Measurements from ENCODE around the gene RBMX. TPM values are rescaled to one million over a fixed set of nuclear protein-coding genes. Genes with fewer than 3 reads are reported as not detected.

The RBMX gene
- total RNA-seq, 1 experiment from 2014 or later: 414 TPM

DNA sequence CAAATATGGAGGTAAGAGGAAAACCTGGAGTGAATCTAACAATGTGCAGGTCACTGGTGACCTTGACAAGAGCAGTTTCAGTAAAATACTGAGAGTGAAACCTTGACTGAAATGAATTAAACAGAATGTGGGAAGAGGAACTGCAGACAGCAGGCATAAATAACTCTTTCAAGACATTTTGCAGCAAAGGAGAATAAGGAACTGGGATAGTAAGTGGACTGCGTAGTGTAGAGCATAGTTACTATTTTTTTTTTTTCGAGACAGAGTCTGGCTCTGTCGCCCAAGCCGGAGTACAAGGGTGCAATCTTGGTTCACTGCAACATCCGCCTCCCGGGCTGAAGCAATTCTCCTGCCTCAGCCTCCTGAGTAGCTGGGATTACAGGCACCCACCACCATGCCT, 24.0 kb downstream of the RBMX start:
- H4K20me1 ChIP-seq (ENCODE audit: control insufficient read depth, insufficient read depth, insufficient read length): no peaks in the 10 kb centered on the region
- H3K23me2 ChIP-seq (ENCODE audit: insufficient read length, low read depth, low read length, poor library complexity, severe bottlenecking): no peaks in the 10 kb centered on the region
- no peak overlapping the region for H4K91ac ChIP-seq (ENCODE audit: insufficient read length, low read depth, low read length)
- H4K8ac ChIP-seq (replicated peaks; ENCODE audit: insufficient read length, low read depth, low read length): no peak overlapping the region
- peaks cover 41 to 65% (median 59%) of the 10 kb centered on the region in 3 experiments for H3K36me3 Mint-ChIP-seq (ENCODE audit: insufficient read depth in 1 of 3, low read depth in 3 of 3)
- no peak overlapping the region for H3K18ac ChIP-seq (ENCODE audit: insufficient read length, low read depth, low read length)
- DNase-seq: no peak
- TF ChIP-seq CTCF (conservative IDR thresholded peaks at IDR 0.05): no peak
- WGBS (ENCODE audit: extremely low coverage, insufficient read length, low lambda C conversion rate): no CpG with 5 or more reads among the region's 6 CpGs
- no peaks in the 10 kb centered on the region for H3K79me1 ChIP-seq (ENCODE audit: insufficient read depth, low read depth, low read length, poor library complexity, severe bottlenecking)
- no peak overlapping the region for H2AFZ ChIP-seq (ENCODE audit: low read length)
- H3K27ac Mint-ChIP-seq: no peak overlapping the region
- no peak overlapping the region for H2BK5ac ChIP-seq (ENCODE audit: insufficient read length, low read length)
- H3K9ac ChIP-seq (ENCODE audit: extremely low read depth, insufficient read length, low read length): no peak overlapping the region
- no peak overlapping the region for H3K4me3 Mint-ChIP-seq
- no peaks in the 10 kb centered on the region for H3K4me1 Mint-ChIP-seq
- H3K4me1 ChIP-seq (ENCODE audit: insufficient read depth, low read length): no peaks in the 10 kb centered on the region
- no peaks in the 10 kb centered on the region for H3K27me3 ChIP-seq (ENCODE audit: insufficient read depth, low read length)
- H3K56ac ChIP-seq (ENCODE audit: insufficient read length, low read depth, low read length): no peak overlapping the region
- H2BK12ac ChIP-seq (ENCODE audit: insufficient read length, low read depth, low read length): no peak overlapping the region
- H2BK120ac ChIP-seq (ENCODE audit: low read depth, low read length, poor library complexity, severe bottlenecking): no peak overlapping the region
- H3T11ph ChIP-seq (ENCODE audit: low read length): no peak overlapping the region
- no peaks in the 10 kb centered on the region for H3K79me2 ChIP-seq (ENCODE audit: insufficient read depth, low read length)
- no peak overlapping the region for H2BK20ac ChIP-seq (ENCODE audit: low read depth, low read length, poor library complexity, severe bottlenecking)
- H3K27me3 Mint-ChIP-seq (ENCODE audit: low read depth): no peaks in the 10 kb centered on the region; the same call in 1 of the 2 replicates
- H3K27ac ChIP-seq (ENCODE audit: insufficient read length, low read depth, low read length): no peak overlapping the region
- H3K4ac ChIP-seq (ENCODE audit: low read depth, low read length): no peak overlapping the region
- no peak overlapping the region for H3K23ac ChIP-seq (ENCODE audit: insufficient read length, low read depth, low read length)
- H3K4me2 ChIP-seq (ENCODE audit: insufficient read depth, insufficient read length, low read length): no peak overlapping the region
- H3K14ac ChIP-seq (ENCODE audit: insufficient read depth, low read length): no peak overlapping the region
- H2AK5ac ChIP-seq (ENCODE audit: insufficient read length, low read length): no peak overlapping the region
- H4K5ac ChIP-seq (ENCODE audit: insufficient read length, low read depth, low read length): no peak overlapping the region
- H3K9me3 ChIP-seq (ENCODE audit: control insufficient read depth, low read depth, low read length): peaks cover 10% of the 10 kb centered on the region
- no peak overlapping the region for H2BK15ac ChIP-seq (ENCODE audit: low read depth, low read length)
- peaks cover 57 to 65% of the 10 kb centered on the region in 2 experiments for H3K9me3 Mint-ChIP-seq
